Measurements from ENCODE around the gene ZNF74. TPM values are rescaled to one million over a fixed set of nuclear protein-coding genes. Genes with fewer than 3 reads are reported as not detected.
"Not testable (repeated sequence)": the region's sequence is repeated elsewhere in the genome, so short reads cannot be mapped to it uniquely, and the experiment has no call there.

The ZNF74 gene
- polyA plus RNA-seq (ENCODE audit: insufficient read length) = 14.0 TPM

DNA sequence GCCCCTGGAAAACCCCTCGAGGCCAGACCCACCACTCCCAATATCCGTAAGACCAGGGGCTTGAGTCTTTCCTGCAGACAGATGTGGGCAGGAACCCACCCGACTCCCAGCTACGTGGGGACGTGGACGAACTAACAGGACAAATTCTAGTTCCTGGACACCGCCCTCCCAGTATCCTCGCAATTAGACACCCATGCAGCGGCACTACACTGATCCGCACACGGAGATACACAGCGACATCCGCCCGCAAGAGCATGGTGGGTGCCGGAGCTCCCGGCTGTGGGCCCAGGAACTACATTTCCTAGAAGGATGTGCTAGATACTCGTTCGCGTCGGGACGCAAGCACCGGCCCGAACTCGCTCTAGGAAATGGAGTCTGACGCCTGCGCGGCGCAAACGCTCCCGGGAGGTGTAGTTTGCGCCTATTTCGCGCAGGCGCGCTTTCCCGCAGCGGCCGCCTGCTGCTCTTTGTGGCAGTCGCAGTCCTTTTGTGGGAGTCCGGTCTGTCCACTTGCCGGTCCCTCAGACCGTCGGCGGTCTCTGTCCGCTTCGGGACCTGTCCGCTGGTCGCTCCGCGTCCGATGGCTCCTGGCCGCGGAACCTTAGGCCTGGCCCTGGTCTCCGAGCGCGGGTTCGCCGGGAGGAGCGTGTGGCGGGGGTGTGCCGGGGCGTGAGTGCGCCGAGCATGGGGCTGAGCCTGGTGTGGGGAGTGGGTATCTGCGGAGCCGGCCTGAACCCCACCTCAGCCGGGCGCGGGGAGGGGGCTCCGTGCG lies at the start of gene ZNF74:
TSS of gene ZNF74 (plus strand) at position 447 of the 772 bp plus-strand sequence. CDS start 478 bp downstream, outside the sequence.
- peak; percentile 96 for DNase-seq

DNA sequence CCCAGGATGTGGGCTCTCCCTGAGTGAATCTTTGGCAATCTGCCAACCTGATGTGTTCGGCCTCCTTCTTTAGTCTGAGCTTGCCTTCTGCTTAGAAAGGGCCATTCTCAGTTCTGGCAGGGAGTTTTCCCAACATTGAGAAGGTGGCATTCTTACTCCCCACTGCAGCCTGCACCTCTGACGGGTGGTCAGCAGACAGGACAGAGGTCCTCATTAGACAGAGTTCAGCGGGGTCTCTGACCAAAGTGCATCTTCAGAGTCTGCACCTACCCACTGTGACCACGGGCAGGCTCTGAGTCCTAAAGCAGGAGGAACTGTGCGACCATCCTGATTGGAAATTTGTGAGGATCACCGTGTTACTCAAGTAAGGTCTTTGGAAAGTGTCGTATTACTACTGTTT lies 47.4 kb upstream of the ZNF74 start:
- DNase-seq = not testable (repeated sequence)

DNA sequence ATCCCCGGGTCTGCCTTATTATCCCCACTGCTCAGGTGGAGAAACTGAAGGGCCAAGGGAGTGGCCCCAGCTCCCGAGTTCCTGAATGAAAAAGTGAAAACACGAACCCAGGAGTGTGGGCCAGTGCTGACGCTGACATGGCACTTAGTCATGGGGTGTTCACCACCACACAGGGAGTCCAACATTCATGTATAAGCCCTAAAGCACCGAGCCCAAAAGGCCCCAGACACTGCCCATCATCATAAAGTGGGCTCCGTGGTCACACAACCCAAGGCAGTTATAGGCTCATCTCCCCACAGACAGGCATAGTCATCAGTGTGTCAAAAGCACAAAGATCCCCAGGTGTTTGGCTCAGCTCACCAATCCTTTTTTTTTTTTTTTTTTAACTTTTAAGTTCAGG lies 41.4 kb upstream of the ZNF74 start:
- DNase-seq = not testable (repeated sequence)

DNA sequence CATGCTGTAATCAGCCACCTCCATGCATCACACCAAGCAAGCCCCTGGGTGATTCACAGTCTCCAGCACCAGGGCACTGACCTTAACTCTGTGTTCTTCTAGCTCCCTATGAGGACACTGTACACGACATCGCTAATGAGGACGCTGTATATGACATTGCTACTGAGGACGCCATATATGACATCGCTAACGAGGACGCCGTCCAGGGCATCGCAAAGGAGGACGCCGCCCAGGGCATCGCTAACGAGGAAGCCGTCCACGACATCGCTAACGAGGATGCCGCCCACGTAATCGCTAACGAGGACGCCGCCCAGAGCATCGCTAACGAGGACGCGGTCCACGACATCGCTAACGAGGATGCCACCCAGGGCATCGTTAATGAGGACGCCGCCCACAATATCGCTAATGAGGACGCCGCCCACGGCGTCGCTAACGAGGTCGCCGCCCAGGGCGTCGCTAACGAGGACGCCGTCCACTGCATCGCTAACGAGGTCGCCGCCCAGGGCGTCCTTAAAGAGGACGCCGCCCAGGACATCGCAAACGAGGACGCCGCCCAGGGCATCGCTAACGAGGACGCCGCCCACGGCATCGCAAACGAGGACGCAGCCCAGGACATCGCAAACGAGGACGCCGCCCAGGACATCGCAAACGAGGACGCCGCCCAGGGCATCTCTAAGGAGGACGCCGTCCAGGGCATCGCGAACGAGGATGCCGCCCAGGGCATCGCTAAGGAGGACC lies 39.5 kb upstream of the ZNF74 start:
- DNase-seq = no peak

DNA sequence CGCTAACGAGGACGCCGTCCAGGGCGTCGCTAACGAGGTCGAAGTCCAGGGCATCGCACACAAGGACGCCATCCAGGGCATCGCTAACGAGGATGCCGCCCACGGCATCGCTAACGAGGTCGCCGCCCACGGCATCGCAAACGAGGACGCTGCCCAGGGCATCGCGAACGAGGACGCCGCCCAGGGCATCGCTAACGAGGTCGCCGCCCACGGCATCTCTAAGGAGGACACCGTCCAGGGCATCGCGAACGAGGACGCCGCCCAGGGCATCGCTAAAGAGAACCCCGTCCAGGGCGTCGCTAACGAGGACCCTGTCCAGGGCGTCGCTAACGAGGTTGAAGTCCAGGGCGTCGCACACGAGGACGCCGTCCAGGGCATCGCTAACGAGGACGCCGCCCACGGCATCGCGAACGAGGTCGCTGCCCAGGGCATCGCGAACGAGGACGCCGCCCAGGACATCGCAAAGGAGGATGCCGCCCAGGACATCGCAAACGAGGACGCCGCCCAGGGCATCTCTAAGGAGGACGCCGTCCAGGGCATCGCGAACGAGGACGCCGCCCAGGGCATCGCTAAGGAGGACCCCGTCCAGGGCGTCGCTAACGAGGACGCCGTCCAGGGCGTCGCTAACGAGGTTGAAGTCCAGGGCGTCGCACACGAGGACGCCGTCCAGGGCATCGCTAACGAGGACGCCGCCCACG lies 37.9 kb upstream of the ZNF74 start:
- DNase-seq = not testable (repeated sequence)

DNA sequence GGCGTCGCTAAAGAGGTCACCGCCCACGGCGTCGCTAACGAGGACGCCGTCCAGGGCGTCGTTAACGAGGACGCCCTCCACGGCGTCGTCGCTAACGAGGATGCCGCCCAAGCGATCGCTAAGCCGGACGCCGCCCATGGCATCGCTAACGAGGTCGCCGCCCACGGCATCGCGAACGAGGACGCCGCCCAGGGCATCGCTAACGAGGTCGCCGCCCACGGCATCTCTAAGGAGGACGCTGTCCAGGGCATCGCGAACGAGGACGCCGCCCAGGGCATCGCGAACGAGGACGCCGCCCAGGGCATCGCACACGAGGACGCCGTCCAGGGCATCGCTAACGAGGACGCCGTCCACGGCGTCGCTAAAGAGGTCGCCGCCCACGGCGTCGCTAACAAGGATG lies 37.0 kb upstream of the ZNF74 start:
- not testable (repeated sequence) for DNase-seq

DNA sequence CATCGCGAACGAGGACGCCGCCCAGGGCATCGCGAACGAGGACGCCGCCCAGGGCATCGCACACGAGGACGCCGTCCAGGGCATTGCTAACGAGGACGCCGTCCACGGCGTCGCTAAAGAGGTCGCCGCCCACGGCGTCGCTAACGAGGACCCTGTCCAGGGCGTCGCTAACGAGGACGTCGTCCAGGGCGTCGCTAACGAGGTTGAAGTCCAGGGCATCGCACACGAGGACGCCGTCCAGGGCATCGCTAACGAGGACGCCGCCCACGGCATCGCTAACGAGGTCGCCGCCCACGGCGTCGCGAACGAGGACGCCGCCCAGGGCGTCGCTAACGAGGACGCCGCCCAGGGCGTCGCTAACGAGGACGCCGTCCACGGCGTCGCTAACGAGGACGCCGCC lies 36.0 kb upstream of the ZNF74 start:
- not testable (repeated sequence) for DNase-seq

DNA sequence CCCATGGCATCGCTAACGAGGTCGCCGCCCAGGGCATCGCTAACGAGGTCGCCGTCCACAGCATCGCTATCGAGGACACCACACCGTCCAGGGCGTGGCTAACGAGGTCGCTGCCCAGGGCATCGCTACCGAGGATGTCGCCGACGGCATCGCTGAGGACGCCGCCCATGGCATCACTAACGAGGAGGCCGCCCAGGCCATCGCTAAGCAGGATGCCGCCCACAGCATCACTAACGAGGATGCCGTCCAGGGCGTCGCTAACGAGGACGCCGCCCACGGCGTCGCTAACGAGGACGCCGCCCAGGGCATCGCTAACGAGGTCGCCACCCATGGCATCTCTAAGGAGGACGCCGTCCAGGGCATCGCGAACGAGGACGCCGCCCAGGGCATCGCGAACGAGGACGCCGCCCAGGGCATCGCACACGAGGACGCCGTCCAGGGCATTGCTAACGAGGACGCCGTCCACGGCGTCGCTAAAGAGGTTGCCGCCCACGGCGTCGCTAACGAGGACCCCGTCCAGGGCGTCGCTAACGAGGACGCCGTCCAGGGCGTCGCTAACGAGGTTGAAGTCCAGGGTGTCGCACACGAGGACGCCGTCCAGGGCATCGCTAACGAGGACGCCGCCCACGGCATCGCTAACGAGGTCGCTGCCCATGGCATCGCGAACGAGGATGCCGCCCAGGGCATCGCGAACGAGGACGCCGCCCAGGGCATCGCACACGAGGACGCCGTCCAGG lies 35.3 kb upstream of the ZNF74 start:
- not testable (repeated sequence) for DNase-seq

DNA sequence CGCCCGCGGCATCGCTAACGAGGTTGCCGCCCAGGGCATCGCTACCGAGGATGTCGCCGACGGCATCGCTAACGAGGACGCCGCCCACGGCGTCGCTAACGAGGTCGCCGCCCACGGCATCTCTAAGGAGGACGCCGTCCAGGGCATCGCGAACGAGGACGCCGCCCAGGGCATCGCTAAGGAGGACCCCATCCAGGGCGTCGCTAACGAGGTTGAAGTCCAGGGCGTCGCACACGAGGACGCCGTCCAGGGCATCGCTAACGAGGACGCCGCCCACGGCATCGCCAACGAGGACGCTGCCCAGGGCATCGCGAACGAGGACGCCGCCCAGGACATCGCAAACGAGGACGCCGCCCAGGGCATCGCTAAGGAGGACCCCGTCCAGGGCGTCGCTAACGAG lies 33.7 kb upstream of the ZNF74 start:
- not testable (repeated sequence) for DNase-seq

DNA sequence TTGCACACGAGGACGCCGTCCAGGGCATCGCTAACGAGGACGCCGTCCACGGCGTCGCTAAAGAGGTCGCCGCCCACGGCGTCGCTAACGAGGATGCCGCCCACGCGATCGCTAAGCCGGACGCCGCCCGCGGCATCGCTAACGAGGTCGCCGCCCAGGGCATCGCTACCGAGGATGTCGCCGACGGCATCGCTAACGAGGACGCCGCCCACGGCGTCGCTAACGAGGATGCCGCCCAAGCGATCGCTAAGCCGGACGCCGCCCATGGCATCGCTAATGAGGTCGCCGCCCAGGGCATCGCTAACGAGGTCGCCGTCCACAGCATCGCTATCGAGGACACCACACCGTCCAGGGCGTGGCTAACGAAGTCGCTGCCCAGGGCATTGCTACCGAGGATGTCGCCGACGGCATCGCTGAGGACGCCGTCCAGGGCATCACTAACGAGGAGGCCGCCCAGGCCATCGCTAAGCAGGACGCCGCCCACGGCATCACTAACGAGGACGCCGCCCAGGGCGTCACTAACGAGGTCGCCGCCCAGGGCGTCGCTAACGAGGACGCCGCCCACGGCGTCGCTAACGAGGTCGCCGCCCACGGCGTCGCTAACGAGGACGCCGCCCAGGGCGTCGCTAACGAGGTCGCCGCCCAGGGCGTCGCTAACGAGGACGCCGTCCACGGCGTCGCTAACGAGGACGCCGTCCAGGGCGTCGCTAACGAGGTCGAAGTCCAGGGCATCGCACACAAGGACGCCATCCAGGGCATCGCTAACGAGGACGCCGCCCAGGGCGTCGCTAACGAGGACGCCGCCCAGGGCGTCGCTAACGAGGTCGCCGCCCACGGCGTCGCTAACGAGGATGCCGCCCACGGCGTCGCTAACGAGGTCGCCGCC lies 32.8 kb upstream of the ZNF74 start:
- not testable (repeated sequence) for DNase-seq

DNA sequence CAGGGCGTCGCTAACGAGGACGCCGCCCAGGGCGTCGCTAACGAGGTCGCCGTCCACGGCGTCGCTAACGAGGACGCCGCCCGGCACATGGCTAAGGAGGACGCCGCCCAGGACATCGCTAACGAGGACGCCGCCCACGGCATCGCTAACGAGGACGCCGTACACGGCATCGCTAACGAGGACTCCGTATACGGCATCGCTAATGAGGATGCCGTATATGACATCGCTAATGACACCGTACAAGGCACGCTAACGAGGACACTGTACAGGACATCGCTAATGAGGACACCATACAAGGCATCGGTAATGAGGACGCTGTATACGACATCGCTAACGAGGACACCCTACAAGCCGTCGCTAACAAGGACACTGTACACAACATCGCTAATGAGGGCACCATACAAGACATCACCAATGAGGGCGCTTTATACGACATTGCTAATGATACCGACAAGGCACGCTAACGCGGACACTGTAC lies 32.2 kb upstream of the ZNF74 start:
- not testable (repeated sequence) for DNase-seq

DNA sequence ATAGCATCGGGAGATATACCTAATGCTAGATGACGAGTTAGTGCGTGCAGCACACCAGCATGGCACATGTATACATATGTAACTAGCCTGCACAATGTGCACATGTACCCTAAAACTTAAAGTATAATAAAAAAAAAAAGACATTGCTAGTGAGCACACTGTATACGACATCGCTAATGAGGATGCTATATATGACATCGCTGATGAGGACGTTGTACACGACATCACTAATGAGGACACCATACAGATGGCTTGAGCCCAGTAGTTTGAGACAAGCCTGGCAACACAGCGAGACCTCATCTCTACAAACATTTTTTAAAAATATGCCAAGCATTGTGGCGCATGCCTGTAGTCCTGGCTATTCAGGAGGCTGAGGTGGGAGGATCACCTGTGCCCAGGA lies 31.5 kb upstream of the ZNF74 start:
- DNase-seq = not testable (repeated sequence)

DNA sequence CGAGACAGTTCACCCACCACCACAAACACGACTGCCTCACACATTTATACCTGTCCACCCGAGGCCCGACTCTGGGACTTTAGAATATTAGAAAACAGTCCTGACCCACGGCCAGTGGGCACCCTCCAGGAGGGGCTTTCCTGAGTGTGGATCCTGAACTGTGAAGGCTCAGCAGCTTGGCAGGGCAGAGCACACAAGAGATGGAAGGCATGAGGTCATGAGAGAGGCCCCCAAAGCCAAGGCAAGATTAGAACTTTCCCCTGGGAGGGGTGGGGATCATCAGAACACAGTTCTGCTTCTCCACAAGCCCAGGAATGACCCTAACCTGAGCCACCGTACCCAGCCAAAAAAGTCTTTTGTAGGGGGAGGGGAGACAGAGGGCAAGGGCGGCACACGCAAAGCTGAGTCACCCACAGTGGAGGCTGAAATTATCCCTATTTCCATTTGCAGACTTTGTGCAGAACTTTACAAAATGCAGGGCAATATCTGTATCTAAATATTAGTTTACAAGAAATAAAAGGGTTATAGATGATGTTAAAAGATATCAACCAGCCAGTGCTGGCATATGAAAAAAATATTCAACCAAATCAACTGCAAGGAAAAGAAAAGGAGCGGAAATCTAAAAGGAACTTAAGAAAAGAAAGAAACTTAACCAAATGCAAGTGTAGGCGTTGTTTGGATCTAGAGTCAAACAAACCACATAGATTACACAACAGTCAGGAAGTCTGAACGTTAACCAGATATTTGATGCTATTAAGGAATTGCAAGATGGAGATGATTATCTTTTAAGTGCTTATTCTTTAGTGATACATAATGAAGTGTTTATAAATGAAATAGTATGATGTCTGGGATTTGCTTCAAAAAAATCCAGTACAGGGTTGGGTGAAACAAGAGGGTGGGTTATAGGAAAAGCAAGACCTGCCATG lies 29.4 kb upstream of the ZNF74 start:
- not testable (repeated sequence) for DNase-seq

DNA sequence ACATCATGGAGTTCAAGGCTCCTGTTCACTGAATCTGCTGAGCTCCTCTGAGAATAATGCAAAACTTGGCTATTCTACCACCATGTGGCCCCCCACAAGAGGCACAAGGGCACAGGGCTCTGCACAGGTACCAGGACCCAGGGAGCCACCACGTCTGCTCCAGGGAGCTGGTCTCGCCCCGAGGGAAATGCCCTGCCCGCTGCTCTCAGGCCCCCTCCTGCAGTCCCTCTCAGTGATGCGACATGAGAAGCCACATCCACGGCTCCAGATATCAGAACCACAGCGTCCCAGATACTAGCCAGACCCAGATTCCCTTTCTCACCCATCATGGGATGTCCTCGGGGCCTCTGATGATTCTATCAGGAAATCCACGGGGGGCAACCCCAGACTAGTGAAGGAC lies 27.1 kb upstream of the ZNF74 start:
- not testable (repeated sequence) for DNase-seq

DNA sequence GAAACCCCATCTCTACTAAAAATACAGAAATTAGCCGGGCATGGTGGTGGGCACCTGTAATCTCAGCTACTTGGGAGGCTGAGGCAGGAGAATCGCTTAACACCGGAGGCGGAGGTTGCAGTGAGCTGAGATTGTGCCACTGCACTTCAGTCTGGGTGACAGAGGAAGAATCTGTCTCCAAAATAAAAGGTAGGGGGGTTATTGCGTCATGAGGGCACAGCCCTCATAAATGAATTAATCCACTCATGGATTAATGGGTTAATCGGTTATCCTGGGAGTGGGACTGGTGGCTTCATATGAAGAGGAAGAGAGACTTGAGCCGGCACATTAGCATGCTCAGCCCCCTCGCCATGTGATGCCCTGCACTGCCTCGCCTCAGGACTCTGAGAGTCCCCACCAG lies 25.1 kb upstream of the ZNF74 start:
- not testable (repeated sequence) for DNase-seq

DNA sequence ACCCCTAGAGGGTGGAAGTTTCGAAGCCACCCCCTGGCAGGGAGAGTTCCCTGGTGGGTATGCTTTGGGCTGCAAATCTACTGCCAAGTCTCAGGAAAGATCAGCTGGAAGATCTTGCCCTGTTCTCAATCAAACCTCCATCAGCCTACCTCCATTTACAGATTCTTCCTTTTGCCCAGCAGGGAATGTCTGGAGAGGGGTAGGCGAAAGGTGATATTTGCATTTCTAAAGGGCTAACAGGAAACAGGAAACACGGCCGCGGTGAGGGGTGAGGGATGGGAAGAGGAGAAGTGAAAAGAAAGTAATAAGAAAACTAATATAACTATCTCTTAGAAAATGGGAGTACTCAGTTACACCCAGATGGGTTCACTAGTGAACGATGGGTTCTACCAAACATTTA lies 22.3 kb upstream of the ZNF74 start:
- not testable (repeated sequence) for DNase-seq

DNA sequence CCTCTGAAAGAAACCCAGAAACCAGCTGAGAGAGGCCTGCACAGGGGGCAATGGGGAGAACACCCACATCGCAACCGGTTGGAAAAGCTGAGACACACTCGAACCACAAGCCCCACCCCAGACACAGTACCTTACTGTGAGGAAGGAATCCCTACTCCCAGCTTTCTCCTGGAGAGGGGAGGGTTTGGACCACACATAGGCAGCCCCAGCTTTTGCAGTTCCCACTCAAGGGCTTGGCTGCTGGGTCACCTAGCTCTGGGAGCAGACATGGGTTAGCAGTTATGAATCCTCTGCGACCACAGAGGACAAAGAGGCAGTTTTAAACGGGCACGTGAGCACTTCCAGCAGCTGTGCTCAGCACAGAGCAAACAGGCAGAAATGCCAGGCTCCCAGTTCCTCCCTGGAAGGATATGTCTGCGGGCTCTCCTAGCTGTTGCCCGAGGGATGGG lies 21.5 kb upstream of the ZNF74 start:
- not testable (repeated sequence) for DNase-seq

DNA sequence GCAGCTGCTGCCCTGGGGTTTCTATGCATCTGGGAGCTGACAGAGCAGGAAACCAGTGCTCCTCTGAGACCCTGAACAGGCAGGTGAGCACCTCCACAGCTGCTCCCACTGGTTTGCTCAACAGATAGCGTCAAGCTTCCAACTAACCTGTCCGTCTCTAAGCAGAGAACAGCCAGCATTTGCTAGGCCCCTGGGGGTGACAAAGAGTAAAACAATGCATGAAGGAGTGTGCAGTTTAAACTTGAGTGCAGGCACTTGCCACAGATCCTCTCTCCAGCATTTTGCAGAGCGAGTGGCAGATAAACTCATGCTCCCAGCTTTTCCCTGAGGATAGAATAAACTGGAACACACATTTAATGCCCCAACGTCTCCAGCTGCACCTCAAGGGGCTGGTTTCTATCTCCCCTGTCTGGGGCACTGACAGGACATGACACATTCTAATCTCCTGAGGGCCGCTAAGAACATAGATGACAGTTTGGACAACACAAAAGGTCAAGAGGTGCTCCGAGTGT lies 20.7 kb upstream of the ZNF74 start:
- not testable (repeated sequence) for DNase-seq

DNA sequence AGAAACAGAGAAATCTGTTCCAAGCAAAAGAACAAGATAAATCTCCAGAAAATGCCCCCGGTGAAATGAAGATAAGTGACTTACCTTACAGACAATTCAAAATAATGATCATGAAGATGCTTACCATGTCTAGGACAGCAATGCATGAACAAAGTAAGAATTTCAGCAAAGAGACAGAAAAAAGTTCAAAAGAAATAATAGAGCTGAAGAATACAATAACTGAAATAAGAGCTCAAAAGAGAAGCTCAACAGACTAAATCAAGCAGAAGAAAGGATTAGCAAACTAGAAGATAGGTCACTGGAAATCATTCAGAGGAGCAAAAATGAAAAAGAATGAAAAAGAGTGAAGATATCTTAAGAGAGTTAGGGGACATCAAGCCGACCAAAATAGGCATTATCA lies 19.8 kb upstream of the ZNF74 start:
- DNase-seq = not testable (repeated sequence)

DNA sequence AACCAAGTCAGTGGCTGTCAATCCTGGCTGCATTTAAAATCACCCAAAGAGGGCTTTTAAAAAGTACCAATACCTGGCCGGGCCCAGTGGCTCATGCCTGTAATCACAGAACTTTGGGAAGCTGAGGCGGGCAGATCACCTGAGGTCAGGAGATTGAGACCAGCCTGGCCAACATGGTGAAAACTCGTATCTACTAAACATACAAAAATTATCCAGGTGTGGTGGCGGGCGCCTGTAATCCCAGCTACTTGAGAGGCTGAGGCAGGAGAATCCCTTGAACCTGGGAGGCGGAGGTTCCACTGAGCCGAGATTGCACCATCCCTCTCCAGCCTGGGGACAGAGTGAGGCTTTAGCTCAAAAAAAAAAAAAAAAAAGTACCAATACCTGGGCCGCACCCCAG lies 17.7 kb upstream of the ZNF74 start:
- DNase-seq = not testable (repeated sequence)

Measured in hindlimb muscle (tissue), 1 donor.